LHCN-M2 (cell line): ENCODE results near the gene C1orf52. TPM values are rescaled to one million over a fixed set of nuclear protein-coding genes. Genes with fewer than 3 reads are reported as not detected.

Source experiments
- total RNA-seq: library from RNA; depleted of rRNA; stranded (reverse); fragments of >200 nt; gene quantifications from 2 replicates; pipeline ENCODE4 v1.2.3, GENCODE V29; 2014; rRNA removed

Gene C1orf52
- total RNA-seq, 1 experiment from 2014 or later, result 11.0 TPM

Other genes starting within 250 kb of the C1orf52 start
- 1.9 and 3.0 TPM in 2 replicates for gene MCOLN3, start 211.2 kb downstream of the C1orf52 start, total RNA-seq
- gene SYDE2, start 58.6 kb downstream of the C1orf52 start, total RNA-seq, result 0.90 and 1.0 TPM in 2 replicates
- gene BCL10, start 17.0 kb upstream of the C1orf52 start, total RNA-seq, result 29.0 and 31.7 TPM in 2 replicates
- 47.1 and 49.4 TPM in 2 replicates for gene DDAH1, start 205.5 kb upstream of the C1orf52 start, total RNA-seq